Endothelial cell of umbilical vein (primary cell): ENCODE data around the gene ABHD8. TPM values are rescaled to one million over a fixed set of nuclear protein-coding genes. Genes with fewer than 3 reads are reported as not detected.

Source experiments
- BruUV-seq: library from RNA; stranded (reverse); fragments of 400-500 nt; replicated peaks from 2 replicates; lab custom pipeline; 2021; lab: Mats Ljungman, UMichigan
- CTCF ChIA-PET: fragments of 300-600, 350-600 bp; sonication (Branson Sonifier 250); formaldehyde crosslinking; loops from one replicate; lab custom pipeline; 2021; ENCODE audit warnings: antibody characterized with exemption, inconsistent platforms; lab: Charles Lee
- POLR2A ChIA-PET: fragments of 300-600, 350-600 bp; sonication (Branson Sonifier 250); formaldehyde crosslinking; loops from one replicate; lab custom pipeline; 2021; ENCODE audit warnings: antibody characterized with exemption, inconsistent platforms; lab: Charles Lee
- DNase-seq: peaks from one replicate; pipeline ENCODE4 v3.0.0-alpha.2; 2011; ENCODE audit warnings: low read depth, low spot score
- FAIRE-seq: peaks from 2 replicates; lab custom pipeline; 2011; peaks lifted over from hg19 to GRCh38; lab: Jason Lieb, UNC
- H2AFZ ChIP-seq: 2 replicates; pipeline ENCODE4 v1.6.0; 2012; ENCODE audit warnings: low read depth, low read length, control low read depth, inconsistent platforms
- H3K27ac ChIP-seq: 2 replicates; pipeline ENCODE4 v1.5.1; 2011; ENCODE audit warnings: low read depth, mild to moderate bottlenecking, control low read depth, low read length, moderate library complexity; ENCODE audit not compliant: insufficient read depth
- H3K27me3 ChIP-seq, 2 experiments: 2 replicates each; pipeline versions ENCODE4 v1.6.0 to v1.6.1; 2011; ENCODE audit warnings: low read length in 2 of 2, mixed read lengths in 1 of 2; ENCODE audit not compliant: control insufficient read depth in 2 of 2, insufficient read depth in 2 of 2
- H3K36me3 ChIP-seq, 2 experiments: 2 replicates in 1 of 2; 3 replicates in 1 of 2; pipeline ENCODE4 v1.5.1; 2011; ENCODE audit warnings: low read length in 2 of 2, mild to moderate bottlenecking in 1 of 2, moderate library complexity in 1 of 2; ENCODE audit not compliant: control insufficient read depth in 2 of 2, insufficient read depth in 2 of 2; ENCODE audit errors: extremely low read depth in 1 of 2
- H3K4me1 ChIP-seq: 3 replicates; pipeline ENCODE4 v1.5.1; 2011; ENCODE audit warnings: mild to moderate bottlenecking, low read length; ENCODE audit not compliant: control insufficient read depth, insufficient read depth; ENCODE audit errors: extremely low read depth
- H3K4me2 ChIP-seq: 2 replicates; pipeline ENCODE4 v1.6.1; 2011; ENCODE audit warnings: low read length, control low read depth, mixed read lengths; ENCODE audit not compliant: insufficient read depth
- H3K4me3 ChIP-seq, 3 experiments: fragments of 200-600 bp in 1 of 3; sonication (generic), shearing (Covaris generic) in 1 of 3; replicated peaks in 1 of 3; 2 replicates each; pipeline ENCODE4 v1.5.1; 2011 to 2016; ENCODE audit warnings: control low read depth in 3 of 3, low read length in 3 of 3, mild to moderate bottlenecking in 2 of 3, inconsistent platforms in 1 of 3, low read depth in 1 of 3, moderate library complexity in 1 of 3; ENCODE audit not compliant: insufficient read depth in 1 of 3
- H3K79me2 ChIP-seq: 2 replicates; pipeline ENCODE4 v1.6.0; 2012; ENCODE audit warnings: low read length, inconsistent platforms; ENCODE audit not compliant: control insufficient read depth, insufficient read depth
- H3K9ac ChIP-seq: replicated peaks from 2 replicates; pipeline ENCODE3; 2011; ENCODE audit warnings: low read length, control low read depth; ENCODE audit not compliant: insufficient read depth; ENCODE audit errors: extremely low read depth
- H3K9me1 ChIP-seq: replicated peaks from 3 replicates; pipeline ENCODE4 v1.6.0; 2011; ENCODE audit warnings: mild to moderate bottlenecking, low read length; ENCODE audit not compliant: control insufficient read depth, insufficient read depth; ENCODE audit errors: extremely low read depth
- H3K9me3 ChIP-seq: replicated peaks from 2 replicates; pipeline ENCODE4 v1.5.1; 2012; ENCODE audit warnings: low read length, inconsistent platforms; ENCODE audit not compliant: control insufficient read depth, insufficient read depth
- H4K20me1 ChIP-seq: replicated peaks from 2 replicates; pipeline ENCODE3; 2011; ENCODE audit warnings: mild to moderate bottlenecking, low read length; ENCODE audit not compliant: control insufficient read depth, insufficient read depth; ENCODE audit errors: extremely low read depth
- CTCF ChIP-seq, 2 donors: IDR thresholded peaks; 1 replicate in 1 of 2; 2 replicates in 1 of 2; pipeline ENCODE4 v1.5.1; 2011; ENCODE audit warnings: low read length in 2 of 2, mild to moderate bottlenecking in 2 of 2, moderate library complexity in 2 of 2, control low read depth in 1 of 2, inconsistent platforms in 1 of 2, low read depth in 1 of 2; ENCODE audit not compliant: insufficient read depth in 1 of 2; ENCODE audit errors: extremely low read depth in 1 of 2
- EZH2 ChIP-seq: IDR thresholded peaks from 2 replicates; pipeline ENCODE4 v1.6.1; 2012; ENCODE audit warnings: borderline replicate concordance, low read depth, mild to moderate bottlenecking, moderate library complexity, low read length, inconsistent platforms; ENCODE audit not compliant: severe bottlenecking
- FOS ChIP-seq: IDR thresholded peaks from 2 replicates; pipeline ENCODE4 v1.6.1; 2011; ENCODE audit warnings: mild to moderate bottlenecking, low read length, moderate library complexity, borderline replicate concordance; ENCODE audit not compliant: insufficient read depth
- GATA2 ChIP-seq: IDR thresholded peaks from 2 replicates; pipeline ENCODE4 v1.7.0; 2011; ENCODE audit warnings: low read depth, mild to moderate bottlenecking, moderate library complexity, mixed read lengths, low read length; ENCODE audit not compliant: insufficient read length, insufficient read depth
- JUN ChIP-seq: IDR thresholded peaks from 2 replicates; pipeline ENCODE4 v1.6.1; 2011; ENCODE audit warnings: borderline replicate concordance, low read depth; ENCODE audit not compliant: insufficient read length, insufficient read depth
- MYC ChIP-seq: IDR thresholded peaks from one replicate; pipeline ENCODE4 v1.6.1; 2011; ENCODE audit warnings: mild to moderate bottlenecking, low read depth, low read length
- POLR2A ChIP-seq: IDR thresholded peaks from 2 replicates; pipeline ENCODE4 v1.6.1; 2012; ENCODE audit warnings: low read depth, mild to moderate bottlenecking, control low read depth, low read length
- POLR2AphosphoS5 ChIP-seq: IDR thresholded peaks from 2 replicates; pipeline ENCODE4 v1.6.1; 2012; ENCODE audit warnings: low read depth, mild to moderate bottlenecking, control low read depth, low read length, moderate library complexity; ENCODE audit not compliant: insufficient read depth
- dilution Hi-C: fragments of 300-500 bp; cut with MboI; formaldehyde crosslinking; loops from one replicate; pipeline ENCODE4 v1.15.0; 2019; ENCODE audit warnings: low sequenced_read_pairs; ENCODE audit not compliant: extremely low pct_ligation_motif_present
- intact Hi-C: fragments of 100-400 bp; cut with micrococcal nuclease; formaldehyde crosslinking; loops from one replicate; pipeline ENCODE4 v1.10.0; 2022
- polyA plus RNA-seq, 4 experiments: library from polyadenylated mRNA; depleted of rRNA in 3 of 4; stranded (reverse) in 3 of 4; unstranded in 1 of 4; fragments of >200 nt; gene quantifications; 2 replicates each; pipeline versions ENCODE4 v1.2.1 to v1.2.3, GENCODE V29; 2011 to 2012; ENCODE audit warnings: missing spikeins in 1 of 4
- total RNA-seq: library from RNA; stranded (reverse); gene quantifications from 2 replicates; pipeline ENCODE4 v1.2.3, GENCODE V29; 2021
- TF ChIP-seq, protein P1 (sequence below): IDR thresholded peaks from 2 replicates; pipeline ENCODE4 v1.6.1; 2011; ENCODE audit not compliant: insufficient read depth, insufficient read length

Gene ABHD8
- total and polyA plus RNA-seq, 2 donors (not counting 3 experiments of a cell fraction or from before 2014, with no cell fraction given), result 5.9 to 8.7 TPM

DNA sequence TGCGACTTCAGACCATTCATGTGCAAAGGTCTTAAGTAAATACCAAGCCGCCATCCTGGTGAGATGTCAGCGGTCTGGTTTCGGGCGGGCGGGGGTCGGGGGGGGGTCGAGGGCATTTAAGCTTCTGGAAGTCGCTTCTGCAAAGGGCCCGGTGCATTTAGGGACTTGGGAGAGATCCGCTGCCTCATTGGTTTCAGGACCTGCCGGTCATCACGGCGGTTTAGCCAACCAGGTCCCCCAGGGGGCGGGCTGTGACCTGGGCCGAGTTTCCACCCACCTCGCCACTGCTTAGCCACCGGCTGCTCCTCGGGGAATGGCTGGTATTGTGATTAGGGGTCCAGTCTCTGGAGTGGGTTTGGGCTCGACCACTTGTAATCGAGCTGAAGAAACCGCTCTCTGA lies 13.7 kb downstream of the ABHD8 start:
- POLR2A ChIA-PET, result no interaction called here
- peak overlapping the region; percentile 67 for H2AFZ ChIP-seq
- no TSS peak for BruUV-seq

More for the DNA sequence above, 13.7 kb downstream of the ABHD8 start:
- no peaks in the 10 kb centered on the region for H3K79me2 ChIP-seq
- peak; percentile 74 for DNase-seq
- no peak overlapping the region for H3K9ac ChIP-seq
- TF ChIP-seq, protein P1, sequence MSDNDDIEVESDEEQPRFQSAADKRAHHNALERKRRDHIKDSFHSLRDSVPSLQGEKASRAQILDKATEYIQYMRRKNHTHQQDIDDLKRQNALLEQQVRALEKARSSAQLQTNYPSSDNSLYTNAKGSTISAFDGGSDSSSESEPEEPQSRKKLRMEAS, result no peak
- no peak for TF ChIP-seq POLR2AphosphoS5
- no peak for TF ChIP-seq CTCF (IDR thresholded peaks at IDR 0.05; ENCODE audit: extremely low read depth in 1 of 2, insufficient read depth in 1 of 2, low read depth in 1 of 2, low read length in 2 of 2)
- TF ChIP-seq JUN, result no peak
- TF ChIP-seq MYC, result no peak
- TF ChIP-seq FOS, result no peak
- TF ChIP-seq EZH2, result no peak
- TF ChIP-seq GATA2, result no peak
- TF ChIP-seq POLR2A, result no peak
- dilution Hi-C loops (no loop called here), intact Hi-C loops (no loop called here)
- peak; percentile 96 for FAIRE-seq
- no peaks in the 10 kb centered on the region for H3K9me1 ChIP-seq
- H3K27ac ChIP-seq, result no peak overlapping the region
- peak overlapping the region in 1 of 3 experiments; percentile 11 for H3K4me3 ChIP-seq
- H3K36me3 ChIP-seq, result peaks cover 0 to under 1% of the 10 kb centered on the region in 2 experiments
- peaks cover 6% of the 10 kb centered on the region for H3K4me1 ChIP-seq
- no peaks in the 10 kb centered on the region for H3K9me3 ChIP-seq
- no peak overlapping the region for H3K4me2 ChIP-seq
- CTCF ChIA-PET, result interaction anchor here (0.6 to 0.8 kb wide), 2 partner anchors 16 to 97 kb away, joined by 3 read pairs; partner anchors contain the start of gene MRPL34
- no peaks in the 10 kb centered on the region for H4K20me1 ChIP-seq
- no peaks in the 10 kb centered on the region for H3K27me3 ChIP-seq
